ENCODE measurements around the gene CBX8.
A peak's percentile ranks its signal among the peaks of the same experiment; 100 is the strongest.

Gene CBX8

DNA sequence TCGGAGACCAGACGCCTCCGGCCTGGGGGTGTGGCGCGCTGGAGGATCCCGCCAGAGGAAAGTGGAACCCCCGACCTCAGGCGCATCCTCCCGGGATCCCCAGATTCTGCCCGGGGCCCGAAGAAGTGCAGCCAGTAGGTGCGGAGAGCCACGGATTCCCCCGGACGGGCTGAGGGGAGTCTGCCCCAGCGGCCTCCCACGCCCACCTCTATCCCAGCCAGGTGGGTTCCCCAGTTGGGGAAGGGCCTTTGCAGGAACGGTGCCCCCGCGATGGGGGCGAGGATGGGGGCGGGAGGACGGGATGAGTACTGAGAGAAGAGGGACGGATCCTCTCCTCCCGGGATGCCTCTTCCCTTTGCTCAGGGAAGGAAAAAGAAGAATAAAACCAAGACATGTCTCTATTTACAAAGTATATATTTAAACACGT, 5.1 kb downstream of the CBX8 start:
- no peak for DNase-seq

DNA sequence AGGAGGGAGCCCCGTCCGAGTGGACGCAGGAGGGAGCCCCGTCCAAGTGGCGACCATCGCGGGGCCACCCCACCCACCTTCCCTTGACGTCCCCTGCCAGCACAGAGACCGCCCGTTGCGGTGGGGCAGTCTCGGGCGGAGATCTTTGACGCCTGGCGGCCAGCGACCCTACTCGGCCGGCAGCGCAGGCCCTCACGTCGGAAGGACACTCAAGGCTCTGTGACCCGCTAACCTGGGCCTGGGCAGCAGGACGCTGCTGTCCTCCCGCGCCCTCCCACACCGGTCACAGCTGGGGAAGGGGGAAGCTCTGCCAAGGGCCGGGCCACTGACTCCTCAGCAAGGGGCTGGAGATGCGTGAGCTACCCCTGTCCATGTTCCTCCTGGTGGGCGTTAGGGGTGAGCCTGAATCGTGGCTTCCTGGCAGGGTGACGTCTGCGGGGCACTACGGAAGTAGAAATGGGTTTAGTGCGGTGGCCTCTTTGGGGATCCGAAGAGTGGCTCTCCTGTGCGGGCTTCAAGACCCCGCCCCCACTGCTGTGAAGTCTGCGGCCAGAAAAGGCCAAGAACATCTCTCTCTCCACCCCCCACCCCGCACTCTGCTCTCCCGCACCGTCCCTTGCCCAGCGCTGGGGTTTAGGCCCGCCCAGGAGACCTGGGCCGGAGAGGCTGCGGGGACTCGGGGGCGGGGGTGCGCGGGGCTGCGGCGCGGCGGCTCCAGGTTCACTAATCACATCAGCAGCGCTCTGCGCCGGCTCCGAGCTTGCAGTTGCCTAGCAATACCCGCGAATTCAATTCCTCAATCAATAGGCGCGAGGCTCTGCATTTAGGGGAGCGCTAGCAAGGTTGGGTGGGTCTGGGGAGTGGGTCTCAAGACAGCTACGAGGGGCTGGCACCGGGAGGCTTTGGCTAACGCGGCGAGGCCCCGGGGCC, 5.8 kb downstream of the CBX8 start:
- DNase-seq: no peak

DNA sequence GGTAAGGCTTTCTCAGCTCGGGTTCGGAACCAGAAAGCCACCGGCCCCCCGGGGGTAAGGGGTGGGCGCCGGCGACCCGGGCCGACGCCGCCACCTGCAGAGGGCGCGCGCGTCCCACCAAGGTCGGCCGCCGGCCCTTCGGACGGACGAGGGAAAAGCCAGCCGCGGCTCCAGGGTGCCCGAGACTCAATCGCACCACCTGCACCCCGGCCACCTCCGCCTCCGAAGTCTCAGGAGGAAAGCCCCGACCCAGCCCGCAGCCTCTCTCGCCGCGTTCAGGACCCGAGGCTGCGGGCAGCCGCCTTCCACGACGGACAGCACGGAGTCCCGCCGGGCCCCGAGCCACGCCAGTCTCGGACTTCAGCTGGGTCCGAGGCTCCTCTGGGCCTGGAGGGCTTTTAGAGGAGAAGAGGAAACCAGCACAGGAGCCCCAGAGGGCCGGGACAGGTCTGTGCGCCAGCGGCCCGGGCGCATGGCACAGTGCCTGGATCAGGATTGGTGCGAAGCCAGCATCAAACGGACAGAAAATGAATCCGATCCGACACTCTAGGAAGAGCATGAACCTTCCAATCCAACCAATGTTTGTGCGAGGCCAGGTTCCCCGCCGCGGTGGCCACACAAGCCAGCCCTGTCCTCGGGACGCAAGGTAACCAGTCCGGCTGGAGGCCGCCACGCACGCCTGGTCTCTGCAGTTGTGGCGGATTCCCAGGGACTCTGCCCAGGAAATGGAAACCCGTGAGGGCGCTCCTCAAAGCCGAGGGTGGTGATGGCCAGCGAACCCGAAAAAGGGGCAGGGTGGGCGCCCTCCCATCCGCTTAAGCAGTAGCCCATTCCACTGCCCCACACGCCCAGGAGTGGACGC, 6.7 kb downstream of the CBX8 start:
- DNase-seq: no peak

DNA sequence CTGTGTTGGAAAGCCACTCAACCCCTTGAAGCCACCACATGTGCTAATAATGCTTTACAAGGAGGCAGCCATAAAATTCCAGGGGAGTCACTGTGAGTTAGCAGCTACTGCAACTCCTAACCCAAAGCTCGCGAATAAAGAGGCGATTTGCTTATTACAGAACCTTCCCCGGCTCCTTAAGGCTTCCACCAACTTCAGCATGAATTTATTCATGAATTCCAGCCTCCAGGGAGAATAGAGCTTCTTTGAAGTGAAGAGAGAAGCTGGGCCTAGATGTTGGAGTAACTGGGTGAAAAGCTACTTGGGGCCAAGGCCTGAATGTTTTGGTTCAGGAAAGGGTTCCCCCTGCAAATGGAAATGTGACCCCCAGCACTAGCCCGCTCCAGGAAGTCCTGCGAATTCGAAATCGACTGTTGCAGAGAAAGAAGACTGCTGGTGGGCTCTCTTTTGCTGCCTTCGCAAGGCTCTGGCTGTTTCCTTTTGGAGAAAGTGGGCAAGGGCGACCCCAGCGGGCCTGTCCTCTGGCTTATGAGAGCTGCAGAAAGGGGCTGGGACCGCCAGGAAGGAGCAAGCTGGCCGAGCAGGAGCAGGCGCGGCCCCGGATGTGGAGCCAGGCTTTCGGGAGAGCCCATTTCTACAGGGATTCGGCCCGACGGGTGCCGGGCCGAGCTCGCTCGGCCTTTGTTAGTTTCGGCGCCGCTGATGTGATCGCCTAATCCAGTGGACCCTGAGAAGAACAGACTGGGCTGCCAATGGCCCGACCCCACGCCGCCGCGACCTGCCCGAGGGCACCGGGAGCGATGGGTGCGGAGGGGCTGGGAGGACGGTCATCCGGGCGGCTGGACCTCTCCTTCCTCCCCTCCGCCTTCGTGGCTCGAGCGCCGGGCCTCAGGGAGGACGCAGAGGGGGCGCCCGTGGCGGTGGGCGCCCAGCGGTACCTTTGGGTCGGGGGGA, 7.6 kb downstream of the CBX8 start:
- DNase-seq: no peak

DNA sequence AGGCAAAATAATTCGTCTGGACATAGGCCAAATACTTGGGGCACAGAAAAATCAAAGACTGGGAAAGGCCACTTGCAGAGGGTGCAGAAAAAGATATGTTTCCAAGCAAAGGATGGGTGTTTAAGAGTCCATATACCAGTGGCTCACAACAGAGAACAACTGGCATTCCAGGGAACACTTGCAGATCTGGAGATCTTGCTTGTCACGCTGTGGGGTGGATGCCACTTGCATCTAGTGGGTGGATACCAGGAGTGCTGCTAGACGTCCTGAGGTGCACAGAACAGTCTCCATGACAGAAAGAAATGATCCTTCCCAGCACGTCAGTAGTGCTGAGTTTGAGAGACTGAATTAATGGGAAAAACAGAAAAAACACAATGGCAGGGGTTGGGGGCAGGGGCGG, 8.4 kb downstream of the CBX8 start:
- no peak for DNase-seq

DNA sequence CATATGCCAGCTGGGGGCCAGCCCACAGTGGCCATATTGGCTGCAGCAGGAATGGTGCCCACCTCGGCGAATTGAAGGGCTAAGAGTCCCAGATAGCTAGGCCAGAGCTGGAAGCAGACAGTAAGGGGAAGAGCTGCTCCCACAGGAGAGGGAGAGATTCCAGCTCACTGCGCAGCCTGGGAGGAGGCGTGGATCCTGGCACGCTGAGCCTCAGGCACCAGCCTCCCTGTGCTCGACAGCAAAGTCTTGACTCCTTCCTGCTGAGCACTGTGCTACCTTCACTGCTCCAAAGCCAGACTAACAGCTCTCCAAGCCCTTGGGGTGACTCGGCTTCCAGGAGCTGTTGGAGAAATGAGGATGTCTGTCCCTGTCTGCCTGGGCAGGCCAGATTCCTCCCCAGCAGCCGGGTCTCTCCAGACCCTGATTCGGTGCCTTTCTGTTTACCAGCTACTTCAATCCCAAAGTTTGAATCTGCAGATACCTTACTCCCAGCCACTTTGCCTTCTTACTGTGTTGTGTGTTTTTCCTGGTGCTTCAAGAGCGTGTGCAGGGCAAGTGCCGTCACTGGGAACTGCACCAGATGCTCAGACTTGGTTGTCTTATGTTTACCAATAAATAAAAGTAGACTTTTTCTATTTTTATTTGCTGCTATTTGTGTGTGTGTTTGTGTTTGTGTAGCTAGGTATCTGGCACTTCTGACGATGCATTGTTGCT, 9.8 kb downstream of the CBX8 start:
- DNase-seq: no peak

DNA sequence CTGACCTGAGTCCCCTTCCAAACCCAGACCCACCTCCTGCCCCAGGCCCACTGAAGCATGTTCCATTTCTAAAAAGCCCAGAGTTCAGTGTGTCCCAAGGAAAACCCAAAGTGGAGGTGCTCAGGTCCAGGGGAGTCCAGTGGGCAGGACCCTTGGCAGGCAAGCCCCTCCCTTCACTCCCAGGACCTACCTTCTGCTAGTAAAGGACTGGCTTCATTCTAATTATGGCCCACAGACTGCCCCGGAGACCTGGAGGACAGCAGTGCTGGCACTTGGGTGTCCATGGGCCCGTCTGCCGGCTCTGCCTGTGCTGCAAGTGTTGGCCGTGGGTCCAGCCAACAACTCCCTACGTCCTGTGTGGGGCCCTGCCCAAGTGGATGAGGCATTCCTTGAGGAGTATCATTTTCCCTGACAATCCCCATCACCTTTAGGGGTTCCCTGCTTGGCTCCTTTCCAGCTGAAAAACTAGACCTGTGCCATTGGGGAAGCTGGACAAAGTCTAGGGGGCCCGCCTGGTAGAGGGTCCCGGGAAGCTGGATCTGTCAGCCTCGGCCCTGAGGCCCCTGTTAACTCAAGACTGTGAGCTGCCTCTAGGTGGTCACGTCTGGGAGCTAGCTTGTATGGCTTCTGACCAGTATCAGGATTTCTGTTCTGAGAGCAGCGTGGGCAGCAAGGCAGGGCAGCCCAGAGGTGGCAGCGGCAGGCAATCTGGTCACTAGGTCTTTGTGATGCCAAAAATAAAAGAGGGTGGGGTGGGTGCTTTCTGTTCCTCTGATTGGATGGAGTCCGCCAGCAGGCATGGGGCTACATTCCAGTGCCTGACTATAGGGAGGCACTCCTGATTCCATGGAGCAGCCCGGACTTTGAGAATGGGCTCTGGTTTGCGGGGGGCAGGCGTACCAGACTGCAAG, 10.7 kb downstream of the CBX8 start:
- DNase-seq: no peak

DNA sequence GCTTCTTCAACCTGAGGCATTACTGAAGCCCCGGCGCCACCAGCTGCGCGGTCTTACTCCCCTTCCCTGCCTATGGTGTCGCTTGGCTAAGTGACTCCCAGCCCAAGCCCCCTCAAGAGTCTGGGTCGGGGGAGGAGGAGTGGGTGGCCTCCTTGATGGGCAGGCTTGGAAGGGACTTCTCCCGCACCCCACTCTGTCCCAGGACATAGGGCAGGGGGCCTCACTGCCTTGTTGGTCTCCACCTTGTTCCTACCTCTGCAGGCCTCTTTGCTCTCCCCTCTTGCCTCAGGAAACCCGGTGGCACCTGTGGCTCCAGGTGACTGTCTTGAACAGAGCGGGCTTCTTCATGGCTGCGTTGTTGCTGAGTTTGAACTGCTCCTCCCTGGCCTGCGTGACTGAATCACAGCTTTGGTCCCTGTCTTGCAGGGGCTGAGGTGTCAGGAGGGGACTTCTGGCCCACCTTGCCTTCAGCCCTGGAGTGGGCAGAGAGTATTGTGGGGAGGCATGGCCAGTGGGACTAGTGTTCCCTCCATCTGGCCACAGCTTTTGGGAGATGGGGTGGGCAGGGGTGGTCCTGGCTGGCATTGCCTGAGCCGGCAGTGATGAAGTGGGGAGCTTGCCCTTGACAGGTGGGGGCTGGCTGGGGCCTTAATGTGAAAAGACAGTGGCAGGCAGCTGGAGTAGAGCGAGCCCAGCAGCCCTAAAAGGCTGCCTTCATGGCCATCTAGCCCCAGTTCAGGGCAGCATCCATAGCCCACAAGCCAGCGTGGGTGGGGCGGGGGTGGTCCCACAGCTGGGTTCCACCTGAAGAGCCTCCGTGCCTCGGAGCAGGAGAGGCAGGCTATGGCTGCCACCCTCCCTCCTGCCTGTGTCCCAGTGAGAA, 11.6 kb downstream of the CBX8 start:
- DNase-seq: no peak

DNA sequence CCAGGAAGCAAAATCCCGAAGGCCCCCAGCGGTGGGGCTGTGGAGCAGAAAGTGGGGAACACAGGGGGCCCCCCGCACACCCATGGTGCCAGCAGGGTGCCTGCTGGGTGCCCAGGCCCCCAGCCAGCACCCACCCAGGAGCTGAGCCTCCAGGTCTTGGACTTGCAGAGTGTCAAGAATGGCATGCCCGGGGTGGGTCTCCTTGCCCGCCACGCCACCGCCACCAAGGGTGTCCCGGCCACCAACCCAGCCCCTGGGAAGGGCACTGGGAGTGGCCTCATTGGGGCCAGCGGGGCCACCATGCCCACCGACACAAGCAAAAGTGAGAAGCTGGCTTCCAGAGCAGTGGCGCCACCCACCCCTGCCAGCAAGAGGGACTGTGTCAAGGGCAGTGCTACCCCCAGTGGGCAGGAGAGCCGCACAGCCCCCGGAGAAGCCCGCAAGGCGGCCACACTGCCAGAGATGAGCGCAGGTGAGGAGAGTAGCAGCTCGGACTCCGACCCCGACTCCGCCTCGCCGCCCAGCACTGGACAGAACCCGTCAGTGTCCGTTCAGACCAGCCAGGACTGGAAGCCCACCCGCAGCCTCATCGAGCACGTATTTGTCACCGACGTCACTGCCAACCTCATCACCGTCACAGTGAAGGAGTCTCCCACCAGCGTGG, 12.4 kb downstream of the CBX8 start:
- DNase-seq: no peak

DNA sequence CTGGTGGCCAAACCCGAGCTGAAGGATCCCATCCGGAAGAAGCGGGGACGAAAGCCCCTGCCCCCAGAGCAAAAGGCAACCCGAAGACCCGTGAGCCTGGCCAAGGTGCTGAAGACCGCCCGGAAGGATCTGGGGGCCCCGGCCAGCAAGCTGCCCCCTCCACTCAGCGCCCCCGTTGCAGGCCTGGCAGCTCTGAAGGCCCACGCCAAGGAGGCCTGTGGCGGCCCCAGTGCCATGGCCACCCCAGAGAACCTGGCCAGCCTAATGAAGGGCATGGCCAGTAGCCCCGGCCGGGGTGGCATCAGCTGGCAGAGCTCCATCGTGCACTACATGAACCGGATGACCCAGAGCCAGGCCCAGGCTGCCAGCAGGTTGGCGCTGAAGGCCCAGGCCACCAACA, 13.0 kb downstream of the CBX8 start:
- DNase-seq: no peak

DNA sequence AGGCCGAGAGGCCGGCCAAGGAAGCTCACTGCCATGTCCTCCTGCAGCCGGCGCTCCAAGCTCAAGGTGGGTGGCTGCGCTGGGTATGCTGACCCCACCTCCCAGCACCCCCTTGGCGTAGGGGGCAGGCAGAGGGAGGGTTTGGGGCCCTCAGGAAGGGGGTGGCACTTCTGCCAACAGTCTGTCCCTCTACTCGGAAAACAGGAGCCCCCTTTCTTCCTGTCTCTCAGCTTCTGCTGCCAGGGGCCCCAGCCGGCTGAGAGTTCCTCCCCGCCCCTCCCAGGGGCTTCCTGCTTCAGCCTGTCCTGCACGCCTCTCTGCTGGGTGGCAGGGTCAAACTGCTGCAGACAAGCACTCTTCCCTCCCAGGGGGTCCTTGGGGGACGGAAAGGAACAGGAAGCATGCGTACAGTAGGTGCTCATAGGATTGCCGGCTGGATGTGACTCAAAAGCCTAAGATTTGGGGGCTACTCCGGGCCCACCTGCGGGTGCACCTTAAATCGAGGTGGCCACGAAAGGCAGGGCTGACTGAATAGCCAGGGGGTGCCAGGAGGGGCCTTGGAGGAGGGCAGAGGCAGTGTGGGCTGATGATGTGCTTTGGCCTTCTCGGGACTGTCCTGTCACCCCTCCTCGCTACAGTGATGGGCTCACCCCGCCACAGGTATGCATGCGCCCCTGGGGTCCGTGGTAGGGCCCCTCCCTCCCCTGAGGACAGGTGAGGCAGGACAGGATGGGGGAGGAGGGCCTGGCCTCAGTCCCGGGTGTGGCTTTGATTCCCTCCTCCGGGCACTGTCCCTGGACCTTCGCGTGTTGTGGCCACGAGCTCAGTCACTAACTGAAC, 14.9 kb downstream of the CBX8 start:
- DNase-seq: no peak

DNA sequence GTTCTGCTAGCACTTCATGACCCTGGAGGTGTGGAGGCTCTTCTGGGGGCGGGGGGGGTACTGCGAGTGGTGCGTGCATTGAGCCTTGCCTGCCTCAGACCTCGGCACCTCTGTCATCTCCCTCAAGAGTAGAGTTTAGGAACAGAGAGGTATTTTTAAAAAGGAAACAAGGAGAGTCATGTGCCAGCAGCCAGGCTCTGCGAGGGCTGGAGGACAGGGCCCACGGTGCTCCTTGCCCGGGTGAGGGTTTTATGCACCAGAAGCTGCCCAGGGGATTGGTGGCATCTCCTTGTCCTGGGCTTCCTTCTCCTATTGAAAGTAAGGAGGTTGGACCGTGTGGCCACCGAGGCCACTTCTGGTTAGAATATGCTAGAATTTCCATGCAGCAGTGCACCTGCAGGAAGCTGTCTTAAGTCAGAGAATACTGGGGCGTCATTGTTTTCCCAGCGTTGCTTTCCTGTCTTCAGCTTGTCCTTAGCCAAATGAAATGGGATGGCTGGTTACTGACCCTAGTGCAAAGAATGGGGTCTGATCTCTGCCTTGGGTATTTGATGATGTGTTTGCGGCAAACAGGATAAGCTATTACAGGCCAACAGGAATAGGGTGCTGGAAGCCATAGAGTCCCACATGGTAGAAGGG, 15.7 kb downstream of the CBX8 start:
- no peak for DNase-seq

DNA sequence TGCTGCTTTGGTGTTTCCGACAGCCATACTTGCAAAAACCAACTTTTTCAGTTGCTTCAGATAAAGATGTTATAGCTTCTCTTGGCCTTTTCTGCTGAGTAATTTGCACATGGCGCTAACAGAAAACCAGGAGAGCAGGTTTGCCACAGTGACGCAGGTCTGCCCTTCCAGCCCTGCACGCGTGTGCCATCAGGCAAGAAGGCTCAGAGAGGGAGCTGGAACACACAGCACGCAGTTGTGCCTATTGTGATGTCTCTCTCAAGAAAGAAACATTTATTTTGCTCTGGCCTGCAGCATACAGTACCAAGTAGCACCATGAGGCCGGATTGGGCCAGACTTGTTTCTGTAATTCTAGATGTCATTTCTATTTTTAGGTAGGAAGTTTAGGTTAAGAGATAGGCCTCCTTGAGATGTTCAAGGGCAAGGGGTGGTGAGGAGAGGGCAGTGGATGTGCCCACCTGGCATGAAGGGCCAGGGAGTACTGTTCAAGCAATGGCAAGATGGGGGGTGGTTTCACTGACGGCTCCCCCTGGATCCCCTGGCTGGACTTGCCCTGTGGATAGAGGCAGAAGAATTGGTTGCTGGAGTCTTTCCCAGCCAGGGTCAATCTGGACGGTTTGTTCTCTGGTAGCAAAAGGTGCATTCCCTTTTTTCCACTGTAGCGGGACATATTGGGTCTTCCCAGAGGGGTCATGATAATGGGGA, 17.1 kb downstream of the CBX8 start:
- no peak for DNase-seq

DNA sequence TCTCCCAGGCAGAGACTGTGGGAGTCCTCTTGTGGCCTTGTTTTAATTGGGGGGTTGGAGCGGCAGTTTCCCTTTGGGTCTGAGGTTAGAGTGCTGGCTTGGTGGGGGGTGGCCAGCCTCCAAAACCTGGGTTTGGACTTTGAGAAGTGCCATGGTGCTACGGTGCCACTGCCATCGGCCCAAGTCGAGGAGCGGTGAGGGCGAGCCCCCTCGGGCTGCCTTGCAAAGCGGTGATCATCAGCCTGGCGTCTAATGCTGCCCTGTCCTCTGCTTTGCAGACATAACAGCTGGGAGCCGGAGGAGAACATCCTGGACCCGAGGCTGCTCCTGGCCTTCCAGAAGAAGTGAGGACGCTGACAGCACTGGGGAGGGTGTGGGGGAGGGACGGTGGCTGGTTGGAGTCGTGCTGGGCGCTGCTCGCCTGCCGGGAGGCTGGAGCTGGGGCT, 17.8 kb downstream of the CBX8 start:
- DNase-seq: no peak

DNA sequence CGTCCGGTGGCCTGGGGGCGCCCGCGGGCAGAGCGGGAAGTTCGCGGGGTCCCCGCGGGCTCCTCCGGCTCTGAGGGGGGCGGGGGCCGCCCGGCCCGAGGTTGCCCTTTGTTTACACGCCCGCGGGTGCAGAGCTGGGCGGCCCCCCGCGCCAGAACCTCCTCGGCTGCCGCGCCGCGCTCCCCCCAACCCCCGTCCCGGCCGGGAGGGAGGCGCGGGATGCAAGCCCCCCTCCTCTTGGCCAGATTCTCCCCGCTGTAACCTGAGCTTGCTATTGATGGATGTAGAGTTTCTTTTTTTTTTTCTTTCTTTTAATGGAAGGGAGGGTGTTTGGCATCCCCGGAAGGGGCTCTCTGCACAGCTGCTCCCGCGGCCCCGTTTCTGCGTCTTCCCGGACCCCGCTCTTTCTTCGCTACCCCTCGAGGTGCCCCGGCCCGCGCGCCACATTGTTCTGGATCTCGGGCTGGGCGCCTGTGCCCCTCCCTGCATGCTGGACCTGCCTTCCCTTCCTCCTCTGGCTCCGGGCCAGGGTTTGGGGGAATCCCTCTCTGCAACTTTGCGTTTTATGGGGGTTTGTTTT, 18.3 kb downstream of the CBX8 start:
- no peak for DNase-seq

DNA sequence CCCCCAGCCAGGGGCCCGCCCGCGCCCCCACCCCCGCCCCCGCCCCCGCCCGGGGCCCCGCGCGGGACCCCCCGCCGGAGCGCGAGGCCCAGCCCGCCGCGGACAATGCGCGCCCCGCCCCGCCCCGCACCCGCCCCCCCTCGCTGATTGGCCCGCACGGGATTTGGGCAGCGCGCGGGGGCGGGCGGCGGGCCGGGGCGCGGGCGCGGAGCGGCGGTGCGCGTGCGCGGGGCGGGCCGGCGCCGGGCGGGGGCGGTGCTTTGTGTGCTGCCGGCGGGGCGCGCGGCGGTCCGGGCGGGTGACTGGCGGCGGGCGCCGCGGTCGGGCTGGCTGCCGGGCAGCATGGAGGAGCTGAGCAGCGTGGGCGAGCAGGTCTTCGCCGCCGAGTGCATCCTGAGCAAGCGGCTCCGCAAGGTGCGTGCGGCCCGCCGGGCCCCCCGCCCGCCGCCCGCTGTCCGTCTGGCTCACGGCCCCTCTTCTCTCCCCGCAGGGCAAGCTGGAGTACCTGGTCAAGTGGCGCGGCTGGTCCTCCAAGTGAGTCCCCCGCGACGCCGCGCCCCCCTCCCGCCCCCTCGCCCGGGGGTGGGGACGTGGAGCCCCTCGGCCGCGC, 18.9 kb downstream of the CBX8 start, which contains the start of gene CBX2:
Gene CBX2, plus strand, starts transcription at position 255 of the 610 bp plus-strand sequence. Its CDS starts 88 bp downstream, at position 343.
- peak; percentile 76 for DNase-seq
